KOPT-K1 (cell line): ENCODE data around the gene MLEC.
"Not testable (repeated sequence)": the region's sequence is repeated elsewhere in the genome, so short reads cannot be mapped to it uniquely, and the experiment has no call there.

Experiments used
- H3K27ac ChIP-seq: fragments of 200-600 bp; sonication (generic); 2 replicates; pipeline ENCODE4 v1.5.1; 2016; ENCODE audit warnings: antibody characterized with exemption, mild to moderate bottlenecking, low read depth, low read length; ENCODE audit not compliant: poor library complexity, severe bottlenecking
- H3K36me3 ChIP-seq: fragments of 200-600 bp; sonication (generic); 2 replicates; pipeline ENCODE4 v1.5.1; 2017; ENCODE audit warnings: antibody characterized with exemption, mild to moderate bottlenecking, low read length, moderate library complexity; ENCODE audit not compliant: insufficient read depth
- H3K9me3 ChIP-seq: fragments of 200-600 bp; sonication (generic); 2 replicates; pipeline ENCODE4 v1.5.1; 2017; ENCODE audit warnings: antibody characterized with exemption, low read length, mild to moderate bottlenecking; ENCODE audit not compliant: insufficient read depth, poor library complexity, severe bottlenecking

The MLEC gene

GRCh38 chr12:120654656-120655055, 32.3 kb upstream of the MLEC start:
- Histone ChIP-seq H3K27ac (no peak overlapping the region), H3K36me3 (no peaks in the 10 kb centered on the region), H3K9me3 (no peaks in the 10 kb centered on the region)

DNA sequence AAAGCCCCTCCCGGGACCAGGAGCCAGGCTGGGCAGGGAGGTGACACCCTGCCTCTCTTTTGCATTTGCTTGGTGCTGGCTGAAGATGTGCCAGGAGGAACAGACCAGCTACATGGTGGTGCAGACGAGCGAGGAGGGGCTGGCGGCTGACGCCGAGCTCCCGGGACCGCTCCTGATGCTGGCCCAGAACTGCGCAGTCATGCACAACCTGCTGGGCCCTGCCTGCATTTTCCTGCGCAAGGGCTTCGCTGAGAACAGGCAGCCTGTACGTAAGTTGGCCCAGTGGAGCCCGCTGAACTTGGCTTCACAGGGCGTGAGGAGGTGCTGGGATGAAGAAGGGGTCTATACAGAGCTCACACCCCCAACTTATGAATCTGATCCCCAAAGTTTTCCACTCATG, 30.9 kb upstream of the MLEC start:
- Histone ChIP-seq H3K36me3 (no peaks in the 10 kb centered on the region), H3K27ac (no peak overlapping the region), H3K9me3 (no peaks in the 10 kb centered on the region)

GRCh38 chr12:120658286-120659150, 28.4 kb upstream of the MLEC start:
- no peaks in the 10 kb centered on the region for H3K9me3 ChIP-seq
- no peaks in the 10 kb centered on the region for H3K36me3 ChIP-seq
- H3K27ac ChIP-seq: no peak overlapping the region

DNA sequence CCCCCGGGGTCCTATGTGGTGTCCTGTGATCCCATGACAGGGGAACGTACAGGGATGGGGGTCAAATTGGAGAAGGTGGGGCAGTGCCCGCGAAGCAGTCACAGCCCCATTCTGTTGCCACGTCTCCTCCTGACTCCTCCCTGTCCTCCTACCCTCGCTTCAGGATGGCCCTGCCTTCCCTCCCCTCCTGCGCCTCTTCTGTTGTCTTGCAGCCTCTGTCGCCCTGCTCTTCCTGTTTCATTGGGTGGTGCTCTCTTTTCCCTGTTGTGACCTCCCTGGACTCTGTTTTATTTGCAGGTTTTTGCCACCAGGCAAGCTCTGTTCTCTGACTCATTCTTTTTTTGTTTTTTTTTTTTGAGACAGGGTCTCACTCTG, 27.8 kb upstream of the MLEC start:
- H3K36me3 ChIP-seq: no peaks in the 10 kb centered on the region

DNA sequence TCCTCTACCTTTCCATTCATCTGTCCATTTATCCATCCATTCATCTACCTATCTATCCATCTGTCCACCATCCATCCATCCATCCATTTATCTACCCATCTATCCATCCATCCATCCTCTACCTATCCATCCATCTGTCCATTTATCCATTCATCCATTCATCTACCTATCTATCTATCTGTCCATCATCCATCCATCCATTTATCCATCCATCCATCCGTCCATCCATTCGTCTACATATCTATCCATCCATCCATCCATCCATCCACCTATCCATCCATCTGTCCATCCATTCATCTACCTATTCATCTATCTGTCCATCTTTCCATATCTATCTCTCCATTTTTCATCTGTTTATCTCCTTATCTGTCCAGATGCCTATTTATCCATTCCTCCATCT, 25.5 kb upstream of the MLEC start:
- Histone ChIP-seq H3K27ac (no peak overlapping the region), H3K36me3 (no peaks in the 10 kb centered on the region), H3K9me3 (no peaks in the 10 kb centered on the region)

More for the DNA sequence above, 27.8 kb upstream of the MLEC start:
- no peak overlapping the region for H3K27ac ChIP-seq
- H3K9me3 ChIP-seq: no peaks in the 10 kb centered on the region

- Histone ChIP-seq H3K36me3 (no peaks in the 10 kb centered on the region), H3K9me3 (no peaks in the 10 kb centered on the region), H3K27ac (no peak overlapping the region)
Observed at GRCh38 chr12:120662879-120663278, 24.1 kb upstream of the MLEC start.

DNA sequence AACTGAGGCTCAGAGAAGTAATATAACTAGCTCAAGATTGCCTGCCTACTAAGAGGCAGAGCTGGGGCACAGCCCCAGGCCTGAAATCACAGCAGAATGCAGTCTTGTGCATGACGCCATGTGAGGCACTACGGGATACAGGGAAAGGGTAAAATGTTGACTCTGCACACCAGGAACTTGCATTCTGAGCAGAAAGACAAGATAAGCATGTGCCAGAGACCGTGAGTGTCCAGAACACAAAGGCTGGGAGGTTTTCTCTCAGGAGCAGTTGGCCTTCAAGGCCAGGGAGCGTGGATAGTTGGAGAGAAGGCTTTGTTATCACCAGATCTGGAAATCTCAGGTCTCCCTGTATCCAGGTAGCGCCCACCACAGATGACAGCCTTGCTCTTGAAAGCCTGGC, 23.2 kb upstream of the MLEC start:
- Histone ChIP-seq H3K27ac (no peak overlapping the region), H3K9me3 (no peaks in the 10 kb centered on the region), H3K36me3 (no peaks in the 10 kb centered on the region)

DNA sequence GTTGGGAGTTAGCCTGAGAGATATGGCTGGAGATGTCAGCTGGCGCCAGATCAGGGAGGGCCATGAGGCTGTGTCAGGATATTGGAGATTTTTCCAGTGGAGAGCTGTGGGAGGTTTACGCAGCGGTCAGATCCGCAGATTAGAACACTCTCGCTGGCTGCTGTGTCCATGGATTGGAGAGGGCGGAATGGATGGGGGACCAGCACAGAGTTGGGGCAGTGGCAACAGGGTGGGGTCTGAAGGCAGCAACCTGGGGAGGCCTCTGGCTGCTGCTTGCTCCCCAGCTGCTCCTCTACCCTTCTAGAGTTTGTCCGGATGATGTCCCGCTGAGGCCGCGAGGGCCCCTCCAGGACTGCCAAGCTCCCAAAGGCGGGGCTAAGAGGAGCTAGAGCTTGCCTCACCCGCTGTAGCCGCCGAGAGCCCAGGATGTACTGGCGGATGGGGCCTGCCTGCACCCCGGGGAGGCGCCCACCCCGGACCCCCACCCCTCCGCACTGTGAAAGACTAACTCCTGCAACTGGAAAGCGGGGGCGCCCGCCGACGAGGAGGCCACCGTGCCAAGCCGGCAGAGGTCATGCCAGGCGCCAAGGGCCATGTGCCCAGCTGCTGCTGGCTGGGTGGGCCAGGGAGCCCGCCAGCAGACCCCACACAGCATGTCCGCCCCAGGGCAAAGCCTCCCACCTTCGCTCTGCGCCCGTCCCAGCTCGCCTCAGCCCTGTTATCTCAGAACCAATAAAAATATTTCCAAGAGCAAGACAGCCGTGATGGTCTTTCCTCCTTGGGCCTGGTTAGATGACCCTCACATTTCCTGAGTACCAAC, 20.2 kb upstream of the MLEC start:
- no peaks in the 10 kb centered on the region for H3K36me3 ChIP-seq
- H3K27ac ChIP-seq: no peak overlapping the region
- no peaks in the 10 kb centered on the region for H3K9me3 ChIP-seq

- Histone ChIP-seq H3K36me3 (no peaks in the 10 kb centered on the region), H3K9me3 (no peaks in the 10 kb centered on the region), H3K27ac (no peak overlapping the region)
Observed at GRCh38 chr12:120668091-120668867, 18.7 kb upstream of the MLEC start.

DNA sequence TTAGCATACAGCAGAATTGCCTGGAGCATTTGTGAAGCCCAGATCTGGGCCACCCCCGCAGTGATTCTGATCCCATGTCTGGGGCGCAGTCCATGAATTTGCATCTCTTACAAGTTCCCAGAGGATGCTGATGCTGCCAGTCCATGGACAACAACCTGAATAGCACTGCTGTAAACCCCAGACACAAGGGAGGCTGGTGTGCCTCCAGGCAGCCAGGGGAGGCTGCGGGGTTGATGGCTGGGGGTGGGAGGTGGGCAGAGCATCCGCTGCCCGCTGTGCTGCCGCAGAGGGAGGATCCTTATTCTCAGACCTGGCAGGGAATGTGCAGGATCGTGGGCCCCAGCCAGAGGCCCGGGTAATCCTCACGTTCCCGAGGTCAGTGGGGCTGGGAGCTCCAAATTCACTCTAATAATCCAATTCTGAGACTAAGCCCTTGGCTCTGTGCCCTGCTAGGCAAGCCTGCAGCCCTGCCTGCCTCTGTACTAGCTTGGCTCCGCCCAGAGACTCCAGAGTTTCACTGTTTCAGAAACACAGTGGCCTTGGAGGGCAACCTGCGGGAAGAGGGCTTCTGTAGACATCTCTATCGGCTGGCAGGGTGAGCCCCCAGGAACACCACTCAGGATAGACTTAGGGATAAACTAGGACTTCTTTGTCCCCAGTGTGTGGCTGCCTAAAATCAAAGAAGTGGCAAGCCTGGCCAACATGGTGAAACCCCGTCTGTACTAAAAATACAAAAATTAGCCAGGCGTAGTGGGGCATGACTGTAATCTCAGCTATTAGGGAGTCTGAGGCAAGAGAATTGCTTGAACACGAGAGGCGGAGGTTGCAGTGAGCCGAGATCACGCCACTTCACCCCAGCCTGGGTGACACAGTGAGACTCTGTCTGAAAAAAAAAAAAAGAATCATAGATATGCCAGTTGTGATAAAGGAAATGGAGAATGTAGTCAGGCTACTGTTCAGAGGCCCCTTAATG, 17.8 kb upstream of the MLEC start:
- Histone ChIP-seq H3K36me3 (no peaks in the 10 kb centered on the region), H3K27ac (no peak overlapping the region), H3K9me3 (no peaks in the 10 kb centered on the region)

DNA sequence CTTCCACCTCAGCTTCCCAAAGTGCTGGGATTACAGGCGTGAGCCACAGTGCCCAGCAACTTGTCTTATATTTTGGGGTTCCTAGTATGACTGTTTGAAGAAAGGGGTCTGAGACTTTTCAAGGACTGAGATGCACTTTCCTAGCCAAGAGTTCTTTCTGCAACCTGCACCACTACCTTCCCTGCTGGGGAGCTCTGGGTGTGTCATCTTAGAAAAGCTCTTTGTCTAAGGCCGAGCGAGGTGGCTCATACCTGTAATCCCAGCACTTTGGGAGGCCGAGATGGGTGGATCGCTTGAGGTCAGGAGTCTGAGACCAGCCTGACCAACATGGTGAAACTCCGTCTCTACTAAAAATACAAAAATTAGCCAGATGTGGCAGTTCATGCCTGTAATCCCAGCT, 16.7 kb upstream of the MLEC start:
- not testable (repeated sequence) for H3K9me3 ChIP-seq, H3K36me3 ChIP-seq, H3K27ac ChIP-seq

GRCh38 chr12:120670667-120671066, 16.3 kb upstream of the MLEC start:
- Histone ChIP-seq H3K27ac (no peak overlapping the region), H3K36me3 (no peaks in the 10 kb centered on the region), H3K9me3 (no peaks in the 10 kb centered on the region)

DNA sequence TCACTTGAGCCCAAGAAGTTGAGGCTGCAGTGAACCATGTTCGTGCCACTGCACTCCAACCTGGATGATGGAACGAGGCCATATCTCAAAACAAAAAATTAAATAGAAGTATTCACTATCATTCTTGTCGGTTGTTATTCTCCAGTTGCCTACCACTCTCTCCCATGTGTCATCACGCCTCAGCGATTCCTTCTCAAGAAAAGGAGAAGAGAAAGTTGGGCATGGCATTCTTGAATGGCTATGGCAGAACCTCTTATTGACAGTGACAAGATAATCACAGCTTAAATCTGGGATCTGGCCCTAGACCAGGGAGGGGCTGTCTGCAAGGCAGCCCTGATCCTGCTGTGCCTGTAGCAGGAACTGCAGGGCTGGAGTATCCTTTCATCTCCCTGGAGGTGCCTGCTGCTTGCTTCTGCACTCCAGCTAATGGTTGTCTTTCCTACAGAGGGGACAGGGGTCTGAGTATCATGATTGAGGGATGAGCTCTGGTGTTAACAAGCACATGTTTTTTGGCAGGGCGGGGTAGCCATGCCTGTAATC, 12.8 kb upstream of the MLEC start:
- Histone ChIP-seq H3K27ac (no peak overlapping the region), H3K9me3 (no peaks in the 10 kb centered on the region), H3K36me3 (no peaks in the 10 kb centered on the region)
